Measurements from ENCODE around the gene VSTM5.

DNA sequence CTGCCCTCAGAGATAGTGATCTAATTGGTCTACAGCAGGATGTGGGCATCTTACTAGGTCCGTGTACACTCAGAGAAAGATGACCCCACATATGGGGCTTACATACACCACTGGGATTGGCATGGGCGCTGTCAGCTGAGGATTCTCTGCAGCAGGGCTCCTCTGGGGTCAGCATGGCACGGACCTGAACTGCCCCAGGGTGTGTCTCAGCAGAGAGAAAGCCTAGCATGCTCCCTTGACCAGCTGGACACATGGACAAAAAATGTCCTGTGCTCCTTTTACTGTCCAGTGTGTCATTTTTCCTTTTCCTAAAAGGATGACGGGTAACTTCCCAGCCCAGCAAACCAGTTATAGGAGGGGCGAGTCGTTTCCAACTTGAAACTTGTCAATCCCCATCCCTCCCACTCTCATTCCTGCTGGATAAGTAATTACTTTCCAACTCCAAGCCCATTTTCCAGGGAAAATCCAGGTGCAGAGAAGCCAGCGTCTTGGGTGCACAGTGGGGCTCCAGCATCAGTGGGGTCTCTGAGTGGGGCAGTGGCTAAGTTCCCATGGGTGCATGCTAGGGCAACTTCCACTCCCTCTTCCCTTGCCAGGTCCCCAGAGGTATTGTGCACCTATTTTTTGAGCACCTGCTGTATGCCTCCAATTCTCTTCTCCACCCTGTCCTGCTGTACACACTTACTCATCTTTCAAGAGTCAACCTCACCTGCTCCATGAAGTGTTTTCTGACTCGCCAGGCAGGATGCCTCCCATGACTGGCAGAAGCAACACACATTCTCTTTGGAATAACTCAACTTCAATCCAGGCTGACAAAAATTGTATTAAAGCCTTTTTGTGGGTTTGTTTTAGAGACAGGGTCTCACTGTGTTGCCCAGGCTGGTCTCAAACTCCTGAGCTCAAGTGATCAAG is 5.0 kb downstream of the VSTM5 start:
- TF ChIP-seq POLR2AphosphoS5 (IDR thresholded peaks at IDR 0.05; ENCODE audit: low read depth, low read length) (no peak), TAF1 (IDR thresholded peaks at IDR 0.05; ENCODE audit: borderline replicate concordance, insufficient read depth, low read length) (no peak), SIN3A (IDR thresholded peaks at IDR 0.05; ENCODE audit: borderline replicate concordance, insufficient read depth, low read length) (no peak)
- TF ChIP-seq, protein P1, sequence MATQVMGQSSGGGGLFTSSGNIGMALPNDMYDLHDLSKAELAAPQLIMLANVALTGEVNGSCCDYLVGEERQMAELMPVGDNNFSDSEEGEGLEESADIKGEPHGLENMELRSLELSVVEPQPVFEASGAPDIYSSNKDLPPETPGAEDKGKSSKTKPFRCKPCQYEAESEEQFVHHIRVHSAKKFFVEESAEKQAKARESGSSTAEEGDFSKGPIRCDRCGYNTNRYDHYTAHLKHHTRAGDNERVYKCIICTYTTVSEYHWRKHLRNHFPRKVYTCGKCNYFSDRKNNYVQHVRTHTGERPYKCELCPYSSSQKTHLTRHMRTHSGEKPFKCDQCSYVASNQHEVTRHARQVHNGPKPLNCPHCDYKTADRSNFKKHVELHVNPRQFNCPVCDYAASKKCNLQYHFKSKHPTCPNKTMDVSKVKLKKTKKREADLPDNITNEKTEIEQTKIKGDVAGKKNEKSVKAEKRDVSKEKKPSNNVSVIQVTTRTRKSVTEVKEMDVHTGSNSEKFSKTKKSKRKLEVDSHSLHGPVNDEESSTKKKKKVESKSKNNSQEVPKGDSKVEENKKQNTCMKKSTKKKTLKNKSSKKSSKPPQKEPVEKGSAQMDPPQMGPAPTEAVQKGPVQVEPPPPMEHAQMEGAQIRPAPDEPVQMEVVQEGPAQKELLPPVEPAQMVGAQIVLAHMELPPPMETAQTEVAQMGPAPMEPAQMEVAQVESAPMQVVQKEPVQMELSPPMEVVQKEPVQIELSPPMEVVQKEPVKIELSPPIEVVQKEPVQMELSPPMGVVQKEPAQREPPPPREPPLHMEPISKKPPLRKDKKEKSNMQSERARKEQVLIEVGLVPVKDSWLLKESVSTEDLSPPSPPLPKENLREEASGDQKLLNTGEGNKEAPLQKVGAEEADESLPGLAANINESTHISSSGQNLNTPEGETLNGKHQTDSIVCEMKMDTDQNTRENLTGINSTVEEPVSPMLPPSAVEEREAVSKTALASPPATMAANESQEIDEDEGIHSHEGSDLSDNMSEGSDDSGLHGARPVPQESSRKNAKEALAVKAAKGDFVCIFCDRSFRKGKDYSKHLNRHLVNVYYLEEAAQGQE (IDR thresholded peaks at IDR 0.05; ENCODE audit: insufficient read depth in 1 of 2, low read depth in 2 of 2, low read length in 2 of 2) = no peak
